K562 (cell line): ENCODE data around the gene ANXA2. TPM values are rescaled to one million over a fixed set of nuclear protein-coding genes. Genes with fewer than 3 reads are reported as not detected.

Experiments used
- ARHGAP35 ChIP-seq: fragments of 450-650 bp; IDR thresholded peaks from 2 replicates; pipeline ENCODE4 v1.6.1; 2018; ENCODE audit not compliant: partially characterized antibody
- CHD7 ChIP-seq: fragments of 200-600 bp; sonication (generic); IDR thresholded peaks from one replicate; pipeline ENCODE4 v1.6.1; 2012; ENCODE audit warnings: mild to moderate bottlenecking, low read depth, low read length, inconsistent platforms
- CREB3 ChIP-seq: fragments of 450-650 bp; conservative IDR thresholded peaks from 2 replicates; pipeline ENCODE4 v1.6.1; 2016; ENCODE audit warnings: missing genetic modification characterization, low read depth, mild to moderate bottlenecking, missing compliant biosample characterization, moderate library complexity
- NFATC3 ChIP-seq: fragments of 450-650 bp; IDR thresholded peaks from 2 replicates; pipeline ENCODE4 v1.6.1; 2017; ENCODE audit warnings: mild to moderate bottlenecking
- PRPF4 ChIP-seq: fragments of 200-400 bp; formaldehyde crosslinking; IDR thresholded peaks from one replicate; pipeline ENCODE4 v1.6.1; 2017; ENCODE audit warnings: low read length, low read depth, mild to moderate bottlenecking; ENCODE audit not compliant: insufficient read depth, poor library complexity, severe bottlenecking
- PURB ChIP-seq: sonication (generic); formaldehyde crosslinking; IDR thresholded peaks from 2 replicates; pipeline ENCODE4 v1.9.0; 2021; ENCODE audit warnings: low read depth, mild to moderate bottlenecking, missing genetic modification reagents
- RFX5 ChIP-seq: IDR thresholded peaks from 2 replicates; pipeline ENCODE4 v1.6.1; 2011; ENCODE audit warnings: low read depth, mild to moderate bottlenecking, improper control_type of control experiment, low read length
- SLC30A9 ChIP-seq: fragments of 250-450 bp; sonication (Bioruptor Pico); IDR thresholded peaks from 2 replicates; pipeline ENCODE4 v1.8.0; 2022; ENCODE audit warnings: mild to moderate bottlenecking, moderate library complexity
- ZBTB9 ChIP-seq: fragments of 450-650 bp; formaldehyde crosslinking; IDR thresholded peaks from 2 replicates; pipeline ENCODE4 v1.4.0; 2020; ENCODE audit warnings: mild to moderate bottlenecking, moderate library complexity
- ZNF592 ChIP-seq: fragments of 450-650 bp; IDR thresholded peaks from 2 replicates; pipeline ENCODE4 v1.6.1; 2017; ENCODE audit warnings: antibody characterized with exemption, mild to moderate bottlenecking
- polyA plus RNA-seq, 8 experiments: library from polyadenylated mRNA; depleted of rRNA in 4 of 8; stranded (reverse) in 5 of 8; unstranded in 3 of 8; fragments of >200 nt; fragmentation: Nextera tagmentation in 2 of 8; fragmentation: Illumina TruSeq in 1 of 8; extraction: Ambion mirVana in 2 of 8; extraction: Trizol in 1 of 8; gene quantifications; 2 replicates each; pipeline versions ENCODE4 v1.2.1 to v1.2.3, GENCODE V29; 2011 to 2014; ENCODE audit warnings: inconsistent platforms in 1 of 8, missing spikeins in 1 of 8
- total RNA-seq, 7 experiments: library from RNA; depleted of rRNA in 6 of 7; stranded (reverse); fragments of >200 nt in 6 of 7; fragmentation: Illumina TruSeq in 2 of 7; extraction: Trizol in 2 of 7; gene quantifications; 2 replicates each; pipeline versions ENCODE4 v1.2.1 to v1.2.3, GENCODE V29; 2011 to 2021; ENCODE audit warnings: low replicate concordance in 1 of 7

Gene ANXA2
- total and polyA plus RNA-seq, 9 of the 15 experiments (the other 6 are each of a cell fraction or from before 2014, with no cell fraction given) = 301 to 1,102 (median 452) TPM

GRCh38 chr15:60424006-60424405 lies 26.2 kb upstream of the ANXA2 start (continued):
- TF ChIP-seq CHD7 (no peak), RFX5 (no peak), PRPF4 (no peak), CREB3 (tag) (no peak), ZBTB9 (CRISPR knock-in tag) (no peak), SLC30A9 (CRISPR knock-in tag) (no peak), ARHGAP35 (no peak), PURB (no peak), ZNF592 (no peak), NFATC3 (no peak)
